Body of pancreas (tissue), 4 donors: ENCODE data around the gene RIMBP2. TPM values are rescaled to one million over a fixed set of nuclear protein-coding genes. Genes with fewer than 3 reads are reported as not detected.

ENCODE experiments used
- ATAC-seq: fragments of 150-250 bp; one replicate; pipeline ENCODE4 v1.9.1; 2016
- DNase-seq, 4 donors: peaks; one replicate each; pipeline ENCODE4 v3.0.0-alpha.2; 2019
- H3K27ac ChIP-seq, 4 donors: fragments of 200-600 bp; sonication (generic); 1 replicate in 3 of 4; 2 replicates in 1 of 4; pipeline versions ENCODE4 v1.5.1 to v1.6.1; 2016 to 2019; ENCODE audit warnings: mild to moderate bottlenecking in 1 of 4, mixed read lengths in 1 of 4, moderate library complexity in 1 of 4
- H3K27me3 ChIP-seq, 2 donors: fragments of 200-600 bp; sonication (generic); one replicate each; pipeline ENCODE4 v1.6.0; 2016; ENCODE audit warnings: mild to moderate bottlenecking in 1 of 2
- H3K36me3 ChIP-seq, 2 donors: fragments of 200-600 bp; sonication (generic); replicated peaks in 1 of 2; 2 replicates each; pipeline ENCODE4 v1.5.1; 2016; ENCODE audit warnings: low read depth in 2 of 2; ENCODE audit not compliant: insufficient read depth in 1 of 2
- H3K4me1 ChIP-seq: fragments of 200-600 bp; sonication (generic); one replicate; pipeline ENCODE4 v1.6.0; 2016
- H3K4me3 ChIP-seq, 2 donors: fragments of 200-600 bp; sonication (generic); 1 replicate in 1 of 2; 2 replicates in 1 of 2; pipeline ENCODE4 v1.5.1; 2016 to 2019
- H3K9me3 ChIP-seq, 3 donors: fragments of 200-600 bp; sonication (generic); 1 replicate in 2 of 3; 2 replicates in 1 of 3; pipeline ENCODE4 v1.5.1; 2016
- CTCF ChIP-seq, 7 experiments: fragments of 450-650 bp in 4 of 7; fragments of 200-600 bp in 3 of 7; sonication (generic) in 3 of 7; IDR thresholded peaks; one replicate each; pipeline ENCODE4 v1.5.1; 2016 to 2019; ENCODE audit warnings: antibody characterized with exemption in 7 of 7
- POLR2A ChIP-seq, 3 donors: fragments of 450-650 bp; IDR thresholded peaks; one replicate each; pipeline ENCODE4 v1.6.1; 2016; ENCODE audit warnings: antibody characterized with exemption in 3 of 3, mild to moderate bottlenecking in 2 of 3
- WGBS, 2 donors: methylation state at CpG; one replicate each; pipeline ENCODE4 v1.1.5; 2017; 5-methylcytosine and 5-hydroxymethylcytosine counted together
- intact Hi-C: fragments of 100-400 bp; cut with DNase I; formaldehyde crosslinking; loops from one replicate; pipeline ENCODE4 v1.15.1; 2023
- total RNA-seq, 2 donors: library from RNA; depleted of rRNA; stranded (reverse); fragments of >200 nt; gene quantifications; one replicate each; pipeline ENCODE4 v1.1.0, GENCODE V29; 2016

The RIMBP2 gene
- total RNA-seq, 2 donors from 2014 or later, result 7.3 to 27.4 TPM

- intact Hi-C loops, result no loop called here
- TF ChIP-seq POLR2A (IDR thresholded peaks at IDR 0.05) (no peak), CTCF (IDR thresholded peaks at IDR 0.05) (no peak)
- DNase-seq, result no peak
- no peak overlapping the region for H3K27ac ChIP-seq
- H3K9me3 ChIP-seq, result no peaks in the 10 kb centered on the region
- H3K27me3 ChIP-seq, result no peaks in the 10 kb centered on the region
- H3K4me3 ChIP-seq, result no peak overlapping the region
- WGBS, 2 donors, result 57 to 70% methylated on average over 8 of the region's 8 CpGs
- H3K36me3 ChIP-seq, result no peaks in the 10 kb centered on the region
- no peak for ATAC-seq
- no peaks in the 10 kb centered on the region for H3K4me1 ChIP-seq
Measured at GRCh38 chr12:130602251-130602650, 113.8 kb downstream of the RIMBP2 start.

- Histone ChIP-seq H3K4me3 (no peak overlapping the region), H3K9me3 (no peaks in the 10 kb centered on the region), H3K27me3 (no peaks in the 10 kb centered on the region), H3K36me3 (no peaks in the 10 kb centered on the region), H3K27ac (no peak overlapping the region), H3K4me1 (no peaks in the 10 kb centered on the region)
- TF ChIP-seq POLR2A (IDR thresholded peaks at IDR 0.05) (no peak), CTCF (IDR thresholded peaks at IDR 0.05) (no peak)
- ATAC-seq (no peak), DNase-seq (no peak)
- intact Hi-C loops, result no loop called here
- 21 to 42% methylated on average over 1 of the region's 1 CpG for WGBS, 2 donors
Measured at GRCh38 chr12:130601327-130601726, 114.8 kb downstream of the RIMBP2 start.

GRCh38 chr12:130596241-130596640, 119.9 kb downstream of the RIMBP2 start:
- no peak for DNase-seq
- Histone ChIP-seq H3K4me3 (no peak overlapping the region), H3K27me3 (no peaks in the 10 kb centered on the region), H3K36me3 (no peaks in the 10 kb centered on the region), H3K27ac (no peak overlapping the region), H3K4me1 (no peaks in the 10 kb centered on the region), H3K9me3 (no peaks in the 10 kb centered on the region)
- 60 to 67% methylated on average over 9 of the region's 9 CpGs for WGBS, 2 donors
- ATAC-seq, result no peak
- intact Hi-C loops, result no loop called here
- no peak for TF ChIP-seq POLR2A (IDR thresholded peaks at IDR 0.05)
- TF ChIP-seq CTCF (IDR thresholded peaks at IDR 0.05), result no peak

- TF ChIP-seq POLR2A (IDR thresholded peaks at IDR 0.05), result no peak
- H3K4me1 ChIP-seq, result no peaks in the 10 kb centered on the region
- H3K9me3 ChIP-seq, result no peaks in the 10 kb centered on the region
- ATAC-seq, result no peak
- intact Hi-C loops, result no loop called here
- no peaks in the 10 kb centered on the region for H3K27me3 ChIP-seq
- no peak for DNase-seq
- WGBS, 2 donors, result 69 to 79% methylated on average over 9 of the region's 9 CpGs
- H3K36me3 ChIP-seq, result no peaks in the 10 kb centered on the region
- no peak overlapping the region for H3K4me3 ChIP-seq
- no peak overlapping the region for H3K27ac ChIP-seq
Measured at GRCh38 chr12:130595566-130595965, 120.5 kb downstream of the RIMBP2 start.

- no peak for DNase-seq
- intact Hi-C loops, result no loop called here
- no peak for ATAC-seq
- Histone ChIP-seq H3K4me3 (no peak overlapping the region), H3K27me3 (no peaks in the 10 kb centered on the region), H3K27ac (no peak overlapping the region), H3K9me3 (no peaks in the 10 kb centered on the region), H3K4me1 (no peaks in the 10 kb centered on the region), H3K36me3 (no peaks in the 10 kb centered on the region)
- 58 to 68% methylated on average over 11 of the region's 11 CpGs for WGBS, 2 donors
- TF ChIP-seq CTCF (IDR thresholded peaks at IDR 0.05), result no peak
- TF ChIP-seq POLR2A (IDR thresholded peaks at IDR 0.05), result no peak
Measured at GRCh38 chr12:130593056-130593455, 123.0 kb downstream of the RIMBP2 start.
